ENCODE data around the gene LRCH1. TPM values are rescaled to one million over a fixed set of nuclear protein-coding genes. Genes with fewer than 3 reads are reported as not detected.
A peak's percentile ranks its signal among the peaks of the same experiment; 100 is the strongest.

Gene LRCH1
- total and polyA plus RNA-seq, 2 of the 13 experiments (the other 11 are each of a cell fraction or from before 2014, with no cell fraction given) = 4.1 to 12.6 TPM

GRCh38 chr13:46685006-46685730 lies 132.2 kb downstream of the LRCH1 start:
- ChIA-PET CTCF (ENCODE audit: low intra/inter-chr PET ratio, low total read pairs) (no interaction called here), POLR2A (interaction anchor here (0.5 to 1.7 kb wide), 4 partner anchors 10 to 25 kb away, joined by 3 to 9 read pairs (median 4); no protein-coding TSS in a partner anchor)
- no peak for DNase-seq (ENCODE audit: low spot score)
- Histone ChIP-seq H2AFZ (ENCODE audit: low read length) (no peak overlapping the region), H4K20me1 (ENCODE audit: insufficient read depth, low read length) (no peaks in the 10 kb centered on the region), H3K9ac (ENCODE audit: insufficient read depth, low read depth, low read length) (peak overlapping the region; percentile 45; the same call in 1 of the 2 replicates), H3K27me3 (ENCODE audit: control insufficient read depth in 1 of 2, insufficient read depth in 2 of 2, low read length in 2 of 2) (no peaks in the 10 kb centered on the region), H3K9me3 (ENCODE audit: low read length) (no peaks in the 10 kb centered on the region), H3K4me3 (replicated peaks in 1 of 3; ENCODE audit: insufficient read depth in 1 of 3, low read depth in 2 of 3, low read length in 3 of 3) (peak overlapping the region in 1 of 3 experiments; percentile 37; a peak in 1 of 6 replicates), H3K36me3 (replicated peaks in 1 of 2; ENCODE audit: control insufficient read depth in 1 of 2, insufficient read depth in 2 of 2, low read length in 2 of 2) (peaks cover 1 to 11% of the 10 kb centered on the region in 2 experiments; a peak in 2 of 5 replicates), H3K79me2 (ENCODE audit: insufficient read depth, low read length) (peaks cover 4% of the 10 kb centered on the region), H3K4me2 (ENCODE audit: low read depth, low read length) (peak overlapping the region; percentile 69), H3K4me1 (ENCODE audit: insufficient read depth, low read length) (peaks cover 71% of the 10 kb centered on the region), H3K27ac (ENCODE audit: extremely low read length, insufficient read depth, low read length) (peak overlapping the region; percentile 72)
- ATAC-seq = peak; percentile 62
- WGBS (ENCODE audit: low lambda C conversion rate) = 70% methylated on average over 10 of the region's 10 CpGs
- intact Hi-C loops (cut with micrococcal nuclease; ENCODE audit: unreplicated experiment) = loop anchor here (10.0 kb wide), 1 partner anchor 130 kb away; the partner anchor contains the start of gene LRCH1
- in situ Hi-C loops (cut with HindIII; ENCODE audit: extremely low pct_ligation_motif_present, low pct_unique_long_range_greater_than_20kb) = loop anchor here (10.0 kb wide), 1 partner anchor 540 kb away; no protein-coding TSS in a partner anchor
- BruUV-seq (replicated peaks) = no TSS peak
- no peak for FAIRE-seq
- TF ChIP-seq PHF20 (CRISPR knock-in tag; IDR thresholded peaks at IDR 0.05) = no peak
- TF ChIP-seq DDIT3 (CRISPR knock-in tag; IDR thresholded peaks at IDR 0.05) = no peak
- no peak for TF ChIP-seq NCOR1 (IDR thresholded peaks at IDR 0.05; ENCODE audit: borderline replicate concordance, low read length)
- TF ChIP-seq KMT2B (CRISPR knock-in tag; IDR thresholded peaks at IDR 0.05) = no peak
- TF ChIP-seq PAWR (CRISPR knock-in tag; IDR thresholded peaks at IDR 0.05; ENCODE audit: borderline replicate concordance) = no peak
- no peak for TF ChIP-seq DNMT3B (CRISPR knock-in tag; conservative IDR thresholded peaks at IDR 0.05)
- TF ChIP-seq SKIL (CRISPR knock-in tag; IDR thresholded peaks at IDR 0.05; ENCODE audit: borderline replicate concordance) = no peak
- no peak for TF ChIP-seq THAP11 (CRISPR knock-in tag; IDR thresholded peaks at IDR 0.05)
- no peak for TF ChIP-seq RAD21 (CRISPR knock-in tag; IDR thresholded peaks at IDR 0.05)
- no peak for TF ChIP-seq ZNF761 (CRISPR knock-in tag; conservative IDR thresholded peaks at IDR 0.05)
- no peak for TF ChIP-seq ZNF652 (CRISPR knock-in tag; IDR thresholded peaks at IDR 0.05; ENCODE audit: borderline replicate concordance, low read depth)
- no peak for TF ChIP-seq BCL6 (CRISPR knock-in tag; IDR thresholded peaks at IDR 0.05)
- TF ChIP-seq CENPX (CRISPR knock-in tag; IDR thresholded peaks at IDR 0.05) = no peak
- no peak for TF ChIP-seq ZNF781 (CRISPR knock-in tag; IDR thresholded peaks at IDR 0.05; ENCODE audit: borderline replicate concordance, not compliant biosample characterization)
- TF ChIP-seq ZNF232 (CRISPR knock-in tag; IDR thresholded peaks at IDR 0.05; ENCODE audit: borderline replicate concordance) = no peak
- no peak for TF ChIP-seq ZSCAN5A (CRISPR knock-in tag; IDR thresholded peaks at IDR 0.05; ENCODE audit: borderline replicate concordance)
- TF ChIP-seq ZBTB4 (CRISPR knock-in tag; IDR thresholded peaks at IDR 0.05; ENCODE audit: borderline replicate concordance) = no peak

All from HepG2 (cell line).